Neural crest cell (in vitro differentiated cells): Measurements from ENCODE around the gene GJD3. TPM values are rescaled to one million over a fixed set of nuclear protein-coding genes. Genes with fewer than 3 reads are reported as not detected.

Source experiments
- DNase-seq: peaks from one replicate; pipeline ENCODE4 v3.0.0; 2021; ENCODE audit warnings: low read depth, mixed read lengths, low spot score
- H3K27ac Mint-ChIP-seq: one replicate; pipeline ENCODE4 v1.8.0; 2021; ENCODE audit warnings: mild to moderate bottlenecking, mixed read lengths; ENCODE audit not compliant: unreplicated experiment
- H3K27me3 Mint-ChIP-seq: 2 replicates; pipeline ENCODE4 v1.8.0; 2021; ENCODE audit warnings: low read depth, mild to moderate bottlenecking, mixed read lengths
- H3K36me3 Mint-ChIP-seq: 2 replicates; pipeline ENCODE4 v1.8.0; 2021; ENCODE audit warnings: low read depth, mild to moderate bottlenecking, mixed read lengths
- H3K4me1 Mint-ChIP-seq: 2 replicates; pipeline ENCODE4 v1.8.0; 2021; ENCODE audit warnings: mixed read lengths
- H3K4me3 Mint-ChIP-seq: one replicate; pipeline ENCODE4 v1.8.0; 2021; ENCODE audit warnings: mild to moderate bottlenecking, mixed read lengths
- H3K9me3 Mint-ChIP-seq: 2 replicates; pipeline ENCODE4 v1.8.0; 2021; ENCODE audit warnings: mixed read lengths
- CTCF ChIP-seq: fragments of 200-600 bp; sonication (generic); conservative IDR thresholded peaks from 2 replicates; pipeline ENCODE4 v1.5.0; 2021; ENCODE audit warnings: antibody characterized with exemption, mild to moderate bottlenecking
- total RNA-seq: library from RNA; stranded (reverse); gene quantifications from 2 replicates; pipeline ENCODE4 v1.2.1, GENCODE V29; 2021

GJD3 gene
- total RNA-seq, 1 donor from 2014 or later, result not detected

- peaks cover 49% of the 10 kb centered on the region for H3K4me1 Mint-ChIP-seq
Observed at GRCh38 chr17:40322358-40323315, 41.9 kb downstream of the GJD3 start.

GRCh38 chr17:40321961-40322357 lies 42.6 kb downstream of the GJD3 start:
- DNase-seq, result no peak
- Mint-ChIP-seq H3K27ac (no peak overlapping the region), H3K4me1 (peaks cover 56% of the 10 kb centered on the region), H3K4me3 (no peak overlapping the region), H3K27me3 (peaks cover 11% of the 10 kb centered on the region), H3K9me3 (no peaks in the 10 kb centered on the region), H3K36me3 (no peaks in the 10 kb centered on the region)
- no peak for TF ChIP-seq CTCF

More at GRCh38 chr17:40322358-40323315, 41.9 kb downstream of the GJD3 start:
- no peak for DNase-seq
- Mint-ChIP-seq H3K36me3 (no peaks in the 10 kb centered on the region), H3K27ac (peak overlapping the region; percentile 90), H3K9me3 (no peaks in the 10 kb centered on the region), H3K27me3 (peaks cover 8% of the 10 kb centered on the region), H3K4me3 (peak overlapping the region; percentile 74)
- no peak for TF ChIP-seq CTCF

GRCh38 chr17:40321524-40321929 lies 43.0 kb downstream of the GJD3 start:
- no peaks in the 10 kb centered on the region for H3K36me3 Mint-ChIP-seq
- TF ChIP-seq CTCF, result no peak
- no peak overlapping the region for H3K27ac Mint-ChIP-seq
- DNase-seq, result no peak
- H3K9me3 Mint-ChIP-seq, result no peaks in the 10 kb centered on the region
- H3K4me1 Mint-ChIP-seq, result peaks cover 55% of the 10 kb centered on the region
- peaks cover 11% of the 10 kb centered on the region for H3K27me3 Mint-ChIP-seq
- H3K4me3 Mint-ChIP-seq, result peak overlapping the region; percentile 57

GRCh38 chr17:40320756-40321523 lies 43.6 kb downstream of the GJD3 start:
- no peak for DNase-seq
- peak overlapping the region; percentile 79 for H3K4me3 Mint-ChIP-seq
- no peaks in the 10 kb centered on the region for H3K9me3 Mint-ChIP-seq
- H3K4me1 Mint-ChIP-seq, result peaks cover 56% of the 10 kb centered on the region
- no peaks in the 10 kb centered on the region for H3K36me3 Mint-ChIP-seq
- no peak for TF ChIP-seq CTCF
- no peak overlapping the region for H3K27ac Mint-ChIP-seq
- H3K27me3 Mint-ChIP-seq, result peaks cover 16% of the 10 kb centered on the region

- peak overlapping the region; percentile 79 for H3K4me3 Mint-ChIP-seq
Observed at GRCh38 chr17:40319651-40320540, 44.6 kb downstream of the GJD3 start.

More at GRCh38 chr17:40319651-40320540, 44.6 kb downstream of the GJD3 start:
- no peaks in the 10 kb centered on the region for H3K9me3 Mint-ChIP-seq
- no peaks in the 10 kb centered on the region for H3K36me3 Mint-ChIP-seq
- H3K27me3 Mint-ChIP-seq, result peaks cover 16% of the 10 kb centered on the region
- no peak overlapping the region for H3K27ac Mint-ChIP-seq
- peaks cover 60% of the 10 kb centered on the region for H3K4me1 Mint-ChIP-seq
- no peak for TF ChIP-seq CTCF
- DNase-seq, result no peak
